ENCODE results near the gene FOXI2. TPM values are rescaled to one million over a fixed set of nuclear protein-coding genes. Genes with fewer than 3 reads are reported as not detected.
A peak's percentile ranks its signal among the peaks of the same experiment; 100 is the strongest.

FOXI2 gene
- total RNA-seq, 4 donors from 2014 or later = 0.11 to 2.4 (median 0.37) TPM

GRCh38 chr10:127737563-127738511 lies 852 bp downstream of the FOXI2 start:
- intact Hi-C loops (cut with DNase I; ENCODE audit: low total_unique reads) = no loop called here
- peak overlapping the region; percentile 14 for H3K4me3 ChIP-seq (ENCODE audit: low read depth, poor library complexity, severe bottlenecking)
- 7 to 8% methylated on average over 54 to 58 of the region's 59 CpGs for WGBS, 2 donors
- DNase-seq (ENCODE audit: low spot score in 2 of 2) = no peak
- TF ChIP-seq POLR2A (IDR thresholded peaks at IDR 0.05) = no peak
- TF ChIP-seq CTCF (IDR thresholded peaks at IDR 0.05) = no peak

- no peak for DNase-seq (ENCODE audit: low spot score in 2 of 2)
- H3K4me3 ChIP-seq (ENCODE audit: low read depth, poor library complexity, severe bottlenecking) = no peak overlapping the region
- WGBS, 2 donors = 21 to 24% methylated on average over 18 to 38 of the region's 59 CpGs
- TF ChIP-seq CTCF (IDR thresholded peaks at IDR 0.05) (no peak), POLR2A (IDR thresholded peaks at IDR 0.05) (no peak)
- intact Hi-C loops (cut with DNase I; ENCODE audit: low total_unique reads) = no loop called here
These were observed 1.8 kb downstream of the FOXI2 start for GRCh38 chr10:127738512-127739424.

- DNase-seq (ENCODE audit: low spot score in 2 of 2) = no peak
- intact Hi-C loops (cut with DNase I; ENCODE audit: low total_unique reads) = no loop called here
- no peak overlapping the region for H3K4me3 ChIP-seq (ENCODE audit: low read depth, poor library complexity, severe bottlenecking)
- 70 to 85% methylated on average over 1 of the region's 1 CpG for WGBS, 2 donors
- TF ChIP-seq CTCF (IDR thresholded peaks at IDR 0.05) (no peak), POLR2A (IDR thresholded peaks at IDR 0.05) (no peak)
These were observed 2.9 kb downstream of the FOXI2 start for GRCh38 chr10:127739908-127740307.

GRCh38 chr10:127740596-127740995 lies 3.6 kb downstream of the FOXI2 start:
- intact Hi-C loops (cut with DNase I; ENCODE audit: low total_unique reads) = no loop called here
- no peak for DNase-seq (ENCODE audit: low spot score in 2 of 2)
- 41 to 52% methylated on average over 5 of the region's 5 CpGs for WGBS, 2 donors
- TF ChIP-seq POLR2A (IDR thresholded peaks at IDR 0.05) (no peak), CTCF (IDR thresholded peaks at IDR 0.05) (no peak)
- no peak overlapping the region for H3K4me3 ChIP-seq (ENCODE audit: low read depth, poor library complexity, severe bottlenecking)

GRCh38 chr10:127743205-127743604 lies 6.2 kb downstream of the FOXI2 start:
- 40 to 73% methylated on average over 3 of the region's 3 CpGs for WGBS, 2 donors
- TF ChIP-seq CTCF (IDR thresholded peaks at IDR 0.05) (no peak), POLR2A (IDR thresholded peaks at IDR 0.05) (no peak)
- intact Hi-C loops (cut with DNase I; ENCODE audit: low total_unique reads) = no loop called here

More at GRCh38 chr10:127743205-127743604, 6.2 kb downstream of the FOXI2 start:
- no peak for DNase-seq (ENCODE audit: low spot score in 2 of 2)
- H3K4me3 ChIP-seq (ENCODE audit: low read depth, poor library complexity, severe bottlenecking) = no peak overlapping the region
